ENCODE data around the gene TRPM3. TPM values are rescaled to one million over a fixed set of nuclear protein-coding genes. Genes with fewer than 3 reads are reported as not detected.

TRPM3 gene
- total RNA-seq, 1 experiment from 2014 or later, result 5.4 TPM

GRCh38 chr9:70672161-70672649 lies 449.2 kb downstream of the TRPM3 start:
- TF ChIP-seq PREB (CRISPR knock-in tag; IDR thresholded peaks at IDR 0.05; ENCODE audit: borderline replicate concordance) (no peak), ZNF232 (CRISPR knock-in tag; IDR thresholded peaks at IDR 0.05) (no peak), RORB (CRISPR knock-in tag; IDR thresholded peaks at IDR 0.05) (no peak), E2F4 (CRISPR knock-in tag; IDR thresholded peaks at IDR 0.05; ENCODE audit: borderline replicate concordance, low read depth) (no peak), USF2 (CRISPR knock-in tag; IDR thresholded peaks at IDR 0.05) (no peak), CBFB (CRISPR knock-in tag; IDR thresholded peaks at IDR 0.05; ENCODE audit: low read depth) (no peak), PRDM15 (CRISPR knock-in tag; IDR thresholded peaks at IDR 0.05) (no peak)
- DNase-seq (ENCODE audit: low spot score) (no peak), ATAC-seq (no peak)
- H3K36me3 Mint-ChIP-seq, result no peaks in the 10 kb centered on the region
- no peaks in the 10 kb centered on the region for H3K9me3 Mint-ChIP-seq
- CTCF ChIA-PET, result no interaction called here
- POLR2A ChIA-PET, result no interaction called here
- H3K4me3 Mint-ChIP-seq, result no peak overlapping the region
- H3K27me3 Mint-ChIP-seq (ENCODE audit: low read depth), result no peaks in the 10 kb centered on the region
- no peaks in the 10 kb centered on the region for H3K4me1 Mint-ChIP-seq
- H3K27ac Mint-ChIP-seq, result no peak overlapping the region

- TF ChIP-seq NFE2L1 (CRISPR knock-in tag; IDR thresholded peaks at IDR 0.05) (no peak), NFATC4 (CRISPR knock-in tag; IDR thresholded peaks at IDR 0.05) (no peak)
- TF ChIP-seq, protein P1, sequence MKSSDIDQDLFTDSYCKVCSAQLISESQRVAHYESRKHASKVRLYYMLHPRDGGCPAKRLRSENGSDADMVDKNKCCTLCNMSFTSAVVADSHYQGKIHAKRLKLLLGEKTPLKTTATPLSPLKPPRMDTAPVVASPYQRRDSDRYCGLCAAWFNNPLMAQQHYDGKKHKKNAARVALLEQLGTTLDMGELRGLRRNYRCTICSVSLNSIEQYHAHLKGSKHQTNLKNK (CRISPR knock-in tag; IDR thresholded peaks at IDR 0.05), result no peak
- ATAC-seq (no peak), DNase-seq (ENCODE audit: low spot score) (no peak)
- Mint-ChIP-seq H3K4me1 (peaks cover 6% of the 10 kb centered on the region), H3K9me3 (peaks cover under 1% of the 10 kb centered on the region; the same call in 1 of the 2 replicates), H3K27ac (no peak overlapping the region), H3K4me3 (no peak overlapping the region), H3K27me3 (ENCODE audit: low read depth) (no peaks in the 10 kb centered on the region), H3K36me3 (no peaks in the 10 kb centered on the region)
- ChIA-PET CTCF (no interaction called here), POLR2A (no interaction called here)
These were observed 452.7 kb downstream of the TRPM3 start for GRCh38 chr9:70668751-70669150.

DNA sequence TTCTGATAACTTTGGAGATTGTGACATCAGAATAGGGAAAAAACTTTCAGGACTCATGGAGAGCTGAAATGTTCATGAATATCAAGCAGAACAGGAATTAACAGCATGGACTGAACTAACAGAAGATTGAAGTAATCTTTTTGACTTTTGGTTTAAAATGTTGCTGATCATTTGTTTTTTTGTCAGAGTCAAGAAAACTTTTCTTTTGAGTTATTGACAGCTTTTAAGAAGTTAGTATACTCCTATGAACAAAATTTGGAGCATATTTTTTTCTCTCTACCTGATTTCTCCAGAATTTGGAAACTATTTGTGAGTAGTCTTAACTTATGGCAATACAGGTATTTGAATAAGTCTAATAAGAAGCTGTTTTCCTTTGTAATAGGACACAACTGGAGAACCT lies 462.7 kb downstream of the TRPM3 start:
- H3K27ac Mint-ChIP-seq, result no peak overlapping the region
- DNase-seq (ENCODE audit: low spot score) (no peak), ATAC-seq (no peak)
- no peak overlapping the region for H3K4me3 Mint-ChIP-seq
- no peak for TF ChIP-seq SP1 (CRISPR knock-in tag; conservative IDR thresholded peaks at IDR 0.05)
- TF ChIP-seq FOXJ3 (CRISPR knock-in tag; IDR thresholded peaks at IDR 0.05; ENCODE audit: borderline replicate concordance), result no peak
- peaks cover 31% of the 10 kb centered on the region for H3K36me3 Mint-ChIP-seq
- POLR2A ChIA-PET, result no interaction called here
- CTCF ChIA-PET, result no interaction called here
- H3K27me3 Mint-ChIP-seq (ENCODE audit: low read depth), result no peaks in the 10 kb centered on the region
- no peaks in the 10 kb centered on the region for H3K4me1 Mint-ChIP-seq
- H3K9me3 Mint-ChIP-seq, result peaks cover 61% of the 10 kb centered on the region

GRCh38 chr9:70656281-70656680 lies 465.1 kb downstream of the TRPM3 start:
- Mint-ChIP-seq H3K4me3 (no peak overlapping the region), H3K36me3 (peaks cover 29% of the 10 kb centered on the region), H3K27me3 (ENCODE audit: low read depth) (no peaks in the 10 kb centered on the region), H3K9me3 (peaks cover 38% of the 10 kb centered on the region), H3K4me1 (no peaks in the 10 kb centered on the region), H3K27ac (no peak overlapping the region)
- POLR2A ChIA-PET, result no interaction called here
- ATAC-seq (no peak), DNase-seq (ENCODE audit: low spot score) (no peak)
- CTCF ChIA-PET, result no interaction called here
- no peak for TF ChIP-seq JUN (CRISPR knock-in tag; IDR thresholded peaks at IDR 0.05)
- TF ChIP-seq CTCF (IDR thresholded peaks at IDR 0.05), result no peak
- no peak for TF ChIP-seq MYBL2 (CRISPR knock-in tag; IDR thresholded peaks at IDR 0.05)
- no peak for TF ChIP-seq JAZF1 (CRISPR knock-in tag; IDR thresholded peaks at IDR 0.05)
- TF ChIP-seq MAX (CRISPR knock-in tag; IDR thresholded peaks at IDR 0.05), result no peak
- TF ChIP-seq ZNF512 (CRISPR knock-in tag; IDR thresholded peaks at IDR 0.05; ENCODE audit: borderline replicate concordance), result no peak

All from WTC11 (cell line).